ENCODE results near the gene KRTAP10-6.

DNA sequence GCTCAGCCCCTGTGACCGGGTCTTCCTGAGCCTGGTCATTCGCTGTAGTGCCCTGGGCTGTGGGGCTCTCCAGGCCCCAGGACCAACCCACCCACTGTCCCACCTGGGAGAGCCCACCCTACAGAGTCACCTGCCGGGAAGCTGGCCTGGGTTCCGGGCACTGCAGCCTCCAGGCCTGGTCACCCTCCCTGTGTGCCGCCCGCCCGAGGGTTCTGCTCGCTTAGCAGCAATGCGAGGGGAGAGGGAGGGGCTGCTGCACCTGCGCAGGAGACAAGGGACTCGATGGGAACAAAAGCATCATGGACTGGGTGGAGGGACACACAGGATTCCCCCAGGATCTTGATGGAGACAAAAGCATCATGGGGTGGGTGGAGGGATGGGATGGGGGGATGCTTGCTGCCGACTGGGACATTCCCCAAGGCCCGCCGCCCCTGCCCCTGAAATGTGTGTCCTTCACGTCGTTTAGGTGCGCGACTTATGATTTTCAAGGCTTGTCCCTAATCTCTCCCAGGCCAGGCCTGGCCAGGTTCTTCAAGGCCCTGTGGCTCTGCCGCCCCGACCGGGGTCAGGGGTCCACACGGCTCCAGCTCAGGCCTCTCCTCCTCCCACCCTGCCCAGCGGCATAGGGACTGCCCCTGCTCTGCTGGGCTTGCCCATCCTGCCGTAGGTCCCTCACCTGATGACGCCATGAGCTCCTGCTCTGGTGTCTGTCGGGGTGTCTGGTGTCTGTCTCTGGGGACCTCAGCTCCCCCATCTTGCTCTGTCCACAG is 21.3 kb upstream of the KRTAP10-6 start:
- TF ChIP-seq, protein P1, sequence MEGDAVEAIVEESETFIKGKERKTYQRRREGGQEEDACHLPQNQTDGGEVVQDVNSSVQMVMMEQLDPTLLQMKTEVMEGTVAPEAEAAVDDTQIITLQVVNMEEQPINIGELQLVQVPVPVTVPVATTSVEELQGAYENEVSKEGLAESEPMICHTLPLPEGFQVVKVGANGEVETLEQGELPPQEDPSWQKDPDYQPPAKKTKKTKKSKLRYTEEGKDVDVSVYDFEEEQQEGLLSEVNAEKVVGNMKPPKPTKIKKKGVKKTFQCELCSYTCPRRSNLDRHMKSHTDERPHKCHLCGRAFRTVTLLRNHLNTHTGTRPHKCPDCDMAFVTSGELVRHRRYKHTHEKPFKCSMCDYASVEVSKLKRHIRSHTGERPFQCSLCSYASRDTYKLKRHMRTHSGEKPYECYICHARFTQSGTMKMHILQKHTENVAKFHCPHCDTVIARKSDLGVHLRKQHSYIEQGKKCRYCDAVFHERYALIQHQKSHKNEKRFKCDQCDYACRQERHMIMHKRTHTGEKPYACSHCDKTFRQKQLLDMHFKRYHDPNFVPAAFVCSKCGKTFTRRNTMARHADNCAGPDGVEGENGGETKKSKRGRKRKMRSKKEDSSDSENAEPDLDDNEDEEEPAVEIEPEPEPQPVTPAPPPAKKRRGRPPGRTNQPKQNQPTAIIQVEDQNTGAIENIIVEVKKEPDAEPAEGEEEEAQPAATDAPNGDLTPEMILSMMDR (IDR thresholded peaks at IDR 0.05), result no peak
- TF ChIP-seq EZH2 (IDR thresholded peaks at IDR 0.05; ENCODE audit: borderline replicate concordance, insufficient read depth, low read depth, low read length, poor library complexity, severe bottlenecking), result no peak

All from B cell (primary cell).